NAMALWA (cell line): ENCODE measurements around the gene MAPT.
"Not testable (repeated sequence)": the region's sequence is repeated elsewhere in the genome, so short reads cannot be mapped to it uniquely, and the experiment has no call there.

Experiments
- DNase-seq: peaks from one replicate; pipeline ENCODE4 v3.0.0-alpha.2; 2015; ENCODE audit warnings: low spot score

Gene MAPT

DNA sequence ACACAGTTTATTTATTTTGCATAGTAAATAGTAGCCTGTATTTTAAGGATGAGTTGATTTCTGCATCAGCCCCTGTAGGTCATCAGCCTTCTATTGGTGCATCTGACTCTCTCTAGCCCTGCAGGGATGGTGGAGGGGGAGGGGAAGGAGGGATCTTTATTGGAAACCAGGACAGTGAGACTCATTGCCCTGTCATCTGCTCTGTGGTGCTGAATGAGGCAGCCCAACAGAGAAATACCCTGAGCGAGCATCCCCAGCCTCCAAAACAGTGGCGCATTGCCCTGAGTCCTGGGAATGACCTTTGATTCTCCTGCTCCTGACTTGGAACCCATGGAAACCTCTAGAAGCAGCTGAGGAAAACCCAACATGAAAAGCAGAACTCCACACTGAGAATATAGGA lies 59.2 kb downstream of the MAPT start:
- DNase-seq, result no peak

DNA sequence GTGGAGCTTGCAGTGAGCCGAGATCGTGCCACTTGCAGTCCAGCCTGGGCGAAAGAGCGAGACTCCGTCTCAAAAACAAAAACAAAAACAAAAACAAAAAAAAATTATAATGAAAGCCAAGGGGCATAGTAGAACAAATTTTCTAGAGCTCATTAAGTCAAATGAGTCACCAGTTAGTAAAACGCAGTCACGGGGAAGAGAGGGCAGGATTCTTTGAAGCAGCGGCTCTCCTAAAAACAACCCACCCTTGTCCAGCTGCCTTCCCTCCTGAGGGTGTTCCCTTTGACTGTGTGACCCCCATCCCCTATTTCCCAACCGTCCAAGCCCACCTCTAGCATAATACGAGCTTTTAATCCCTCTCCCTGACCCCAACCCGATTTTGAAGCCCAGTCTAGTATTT lies 60.6 kb downstream of the MAPT start:
- no peak for DNase-seq

DNA sequence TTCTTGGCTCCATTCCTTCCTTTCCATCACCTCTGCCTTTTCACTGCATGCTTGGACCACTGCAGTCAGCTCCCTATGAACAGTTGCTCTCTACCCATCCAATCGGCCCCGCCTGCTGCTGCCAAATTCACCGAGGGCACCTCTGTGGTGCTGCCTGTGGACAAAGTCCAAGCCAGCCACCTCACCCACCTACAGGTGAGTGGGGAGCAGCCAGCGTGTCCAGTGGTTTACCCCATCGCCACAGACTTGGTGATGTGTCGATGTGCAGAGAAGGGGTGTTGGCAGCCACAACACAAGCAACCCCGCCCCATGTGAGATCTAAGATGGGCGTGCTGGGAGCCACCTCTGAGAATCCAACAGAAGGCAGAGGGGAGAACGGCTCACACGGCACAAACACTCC lies 61.0 kb downstream of the MAPT start:
- DNase-seq, result no peak

DNA sequence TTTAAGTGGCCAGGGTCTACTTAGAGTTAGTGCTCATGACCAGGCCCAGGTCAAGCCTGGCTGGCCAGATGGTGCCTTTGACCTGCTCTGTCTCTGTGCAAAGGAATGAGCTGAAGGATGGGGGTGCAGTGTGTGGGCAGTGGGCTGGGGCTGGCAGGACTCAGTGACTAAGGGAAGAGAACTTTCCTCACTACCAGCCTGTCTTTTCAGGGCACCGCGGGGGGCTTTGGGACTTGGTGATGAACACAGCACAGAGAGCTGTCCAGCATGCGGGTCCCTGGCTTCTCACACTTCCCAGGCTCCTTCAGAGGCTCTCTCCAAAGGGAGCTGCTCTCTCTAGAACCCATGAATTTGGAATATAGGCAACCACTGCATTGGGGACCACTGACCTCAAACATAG lies 61.7 kb downstream of the MAPT start:
- no peak for DNase-seq

DNA sequence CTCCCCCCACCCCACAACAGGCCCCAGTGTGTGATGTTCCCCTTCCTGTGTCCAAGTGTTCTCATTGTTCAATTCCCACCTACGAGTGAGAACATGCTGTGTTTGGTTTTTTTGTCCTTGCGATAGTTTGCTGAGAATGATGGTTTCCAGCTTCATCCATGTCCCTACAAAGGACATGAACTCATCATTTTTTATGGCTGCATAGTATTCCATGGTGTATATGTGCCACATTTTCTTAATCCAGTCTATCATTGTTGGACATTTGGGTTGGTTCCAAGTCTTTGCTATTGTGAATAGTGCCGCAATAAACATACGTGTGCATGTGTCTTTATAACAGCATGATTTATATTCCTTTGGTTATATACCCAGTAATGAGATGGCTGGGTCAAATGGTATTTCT lies 62.4 kb downstream of the MAPT start:
- not testable (repeated sequence) for DNase-seq

DNA sequence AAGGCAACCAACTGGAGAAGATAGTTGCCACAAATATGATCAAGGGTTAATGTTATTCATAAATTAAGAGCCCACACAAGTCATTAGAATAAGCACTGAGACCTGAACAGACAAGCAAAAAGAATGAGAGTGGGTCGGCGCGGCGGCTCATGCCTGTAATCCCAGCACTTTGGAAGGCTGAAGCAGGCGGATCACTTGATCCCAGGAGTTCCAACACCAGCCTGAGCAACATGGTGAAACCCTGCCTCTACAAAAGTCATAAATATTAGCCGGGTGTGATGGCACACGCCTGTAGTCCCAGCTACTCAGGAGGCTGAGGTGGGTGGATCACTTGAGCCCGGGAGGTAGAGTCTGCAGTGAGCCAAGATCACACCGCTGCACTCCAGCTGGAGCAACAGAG lies 64.0 kb downstream of the MAPT start:
- no peak for DNase-seq

DNA sequence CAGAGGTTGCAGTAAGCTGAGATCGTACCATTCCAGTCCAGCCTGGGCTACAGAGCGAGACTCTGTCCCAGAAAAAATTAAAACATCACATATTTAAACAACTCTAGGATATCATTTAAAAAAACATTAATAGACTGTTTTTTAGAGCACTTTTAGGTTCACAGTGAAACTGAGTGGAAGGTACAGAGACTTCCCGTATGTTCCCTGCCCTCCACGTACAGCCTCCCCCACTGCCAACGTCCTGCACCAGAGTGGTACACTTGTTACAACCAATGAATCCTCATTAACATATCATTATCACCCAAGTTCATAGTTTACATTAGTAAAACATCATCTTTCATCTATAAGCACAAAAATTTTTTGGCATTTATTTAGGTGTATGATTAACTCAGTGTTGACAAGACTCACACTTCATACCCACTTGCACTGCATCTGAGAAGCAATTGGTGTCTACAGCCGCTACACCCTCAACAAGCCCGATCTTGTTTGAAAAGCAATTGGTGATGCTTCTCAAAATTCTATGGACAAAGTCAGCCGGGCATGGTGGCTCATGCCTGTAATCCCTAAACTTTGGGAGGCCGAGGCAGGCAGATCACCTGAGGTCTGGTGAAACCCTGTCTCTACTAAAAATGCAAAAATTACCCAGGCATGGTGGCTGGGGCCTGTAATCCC lies 64.8 kb downstream of the MAPT start:
- DNase-seq, result no peak

DNA sequence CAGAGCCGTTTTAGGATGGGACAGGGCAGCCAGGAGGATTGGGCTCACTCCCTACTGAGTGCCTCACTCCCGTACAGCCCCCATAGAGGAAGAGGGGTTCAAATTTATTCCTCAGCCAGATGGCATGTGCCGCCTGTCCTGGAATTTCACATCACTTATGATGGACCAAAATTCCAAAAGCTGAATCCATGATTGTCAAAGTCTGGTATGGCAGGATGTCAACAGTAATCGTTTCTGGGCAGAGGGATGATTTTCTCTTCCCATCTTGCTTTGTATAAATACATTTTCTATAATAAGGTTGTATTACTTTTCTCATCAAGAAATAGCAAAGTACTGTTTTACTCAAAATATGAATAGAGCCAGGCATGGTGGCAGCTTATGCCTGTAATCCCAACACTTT lies 66.0 kb downstream of the MAPT start:
- no peak for DNase-seq

DNA sequence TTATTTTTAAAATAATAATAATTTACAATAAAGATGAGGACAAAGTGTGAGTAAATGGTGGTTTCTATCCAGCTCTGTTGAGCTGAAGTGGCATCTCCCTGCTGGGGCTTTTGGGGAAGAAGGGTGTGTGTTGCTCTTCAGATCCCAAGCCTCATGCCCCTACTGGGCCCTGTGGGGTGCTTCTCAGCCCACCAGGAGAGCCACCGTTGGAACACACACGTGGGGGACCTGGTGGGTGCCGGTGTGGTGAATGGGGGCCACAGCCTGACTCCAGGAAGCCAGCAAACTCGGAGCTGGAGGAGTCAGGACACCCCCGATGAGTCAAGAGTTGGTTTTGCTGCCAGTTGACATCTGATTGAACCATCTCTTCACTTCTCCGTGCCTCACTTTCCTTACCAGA lies 66.9 kb downstream of the MAPT start:
- DNase-seq, result no peak

DNA sequence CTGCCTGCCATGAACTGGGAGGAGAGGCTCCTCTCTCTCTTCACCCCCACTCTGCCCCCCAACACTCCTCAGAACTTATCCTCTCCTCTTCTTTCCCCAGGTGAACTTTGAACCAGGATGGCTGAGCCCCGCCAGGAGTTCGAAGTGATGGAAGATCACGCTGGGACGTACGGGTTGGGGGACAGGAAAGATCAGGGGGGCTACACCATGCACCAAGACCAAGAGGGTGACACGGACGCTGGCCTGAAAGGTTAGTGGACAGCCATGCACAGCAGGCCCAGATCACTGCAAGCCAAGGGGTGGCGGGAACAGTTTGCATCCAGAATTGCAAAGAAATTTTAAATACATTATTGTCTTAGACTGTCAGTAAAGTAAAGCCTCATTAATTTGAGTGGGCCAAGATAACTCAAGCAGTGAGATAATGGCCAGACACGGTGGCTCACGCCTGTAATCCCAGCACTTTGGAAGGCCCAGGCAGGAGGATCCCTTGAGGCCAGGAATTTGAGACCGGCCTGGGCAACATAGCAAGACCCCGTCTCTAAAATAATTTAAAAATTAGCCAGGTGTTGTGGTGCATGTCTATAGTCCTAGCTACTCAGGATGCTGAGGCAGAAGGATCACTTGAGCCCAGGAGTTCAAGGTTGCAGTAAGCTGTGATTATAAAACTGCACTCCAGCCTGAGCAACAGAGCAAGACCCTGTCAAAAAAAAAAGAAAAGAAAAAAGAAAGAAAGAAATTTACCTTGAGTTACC lies 68.0 kb downstream of the MAPT start:
- DNase-seq, result no peak

DNA sequence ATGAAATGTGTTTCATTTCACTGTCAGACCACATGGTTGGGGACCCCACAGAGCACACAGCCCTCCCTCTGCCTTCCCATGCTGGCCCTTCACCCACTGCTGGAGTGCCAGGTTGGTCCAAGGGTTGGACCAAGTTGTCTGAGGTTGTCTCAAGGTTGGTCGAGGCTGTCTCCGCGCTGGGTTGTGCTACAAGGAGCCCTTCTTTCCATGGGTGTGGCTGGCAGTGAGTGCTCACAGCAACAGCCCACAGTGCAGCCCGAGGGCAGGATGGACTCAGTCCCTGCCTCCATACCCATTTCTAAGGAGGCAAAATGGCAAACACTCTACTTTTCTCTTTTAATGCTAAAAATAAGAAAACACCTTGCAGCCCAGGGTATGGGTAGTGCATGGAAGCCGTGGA lies 68.9 kb downstream of the MAPT start:
- DNase-seq, result no peak

DNA sequence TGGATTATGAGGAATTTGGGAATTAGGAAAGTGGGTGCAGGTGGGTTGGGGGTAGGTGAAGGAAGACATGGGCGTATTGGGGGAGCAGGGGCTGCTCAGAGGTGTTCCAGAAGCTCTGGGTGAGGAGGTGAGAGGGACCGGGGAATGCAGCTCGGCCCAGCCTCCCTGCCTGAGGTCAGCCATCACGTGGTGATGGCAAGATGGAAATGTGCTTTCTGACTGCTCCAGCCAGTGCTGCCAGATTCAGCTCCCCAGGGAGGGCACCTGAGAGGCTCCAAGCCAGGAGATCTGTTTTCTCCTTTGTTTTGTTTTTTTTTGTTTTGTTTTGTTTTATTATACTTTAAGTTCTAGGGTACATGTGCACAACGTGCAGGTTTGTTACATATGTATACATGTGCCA lies 69.5 kb downstream of the MAPT start:
- no peak for DNase-seq

DNA sequence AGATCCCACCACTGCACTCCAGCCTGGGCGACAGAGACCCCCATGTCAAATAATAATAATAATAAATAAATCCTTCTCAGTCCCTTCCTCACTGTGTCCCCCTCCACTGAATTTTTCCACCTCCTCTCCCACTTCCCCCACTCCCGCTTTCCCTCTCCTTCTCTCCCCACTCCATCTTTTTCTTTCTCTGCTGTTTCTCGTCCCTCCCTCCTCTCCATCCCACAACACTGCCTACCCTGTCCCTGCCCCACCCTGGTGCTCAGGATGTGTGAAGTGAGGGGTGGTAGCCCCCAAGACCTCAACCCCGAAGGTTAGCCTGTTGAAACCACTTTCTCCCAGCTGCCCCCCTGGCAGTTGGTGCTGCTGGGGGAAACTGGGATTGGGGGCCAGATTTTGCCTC lies 70.3 kb downstream of the MAPT start:
- no peak for DNase-seq

DNA sequence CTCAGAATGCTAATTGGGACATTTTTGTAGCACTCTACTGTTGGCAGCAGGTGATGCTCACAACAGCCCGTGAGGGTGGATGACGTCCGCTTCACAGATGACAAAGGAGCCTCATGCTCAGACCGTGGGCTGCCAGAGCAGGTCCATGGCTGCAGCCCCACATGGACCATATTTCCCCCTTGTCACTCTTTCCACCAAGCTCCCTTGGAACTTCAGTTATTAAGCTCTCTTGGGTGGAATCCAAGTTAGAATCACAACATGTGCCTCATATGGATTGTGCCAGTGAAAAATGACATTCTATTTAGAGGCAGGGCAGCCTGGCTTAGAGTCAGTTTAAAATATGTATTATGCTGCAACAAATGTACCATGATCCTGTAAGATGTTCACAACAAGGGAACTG lies 71.5 kb downstream of the MAPT start:
- no peak for DNase-seq

DNA sequence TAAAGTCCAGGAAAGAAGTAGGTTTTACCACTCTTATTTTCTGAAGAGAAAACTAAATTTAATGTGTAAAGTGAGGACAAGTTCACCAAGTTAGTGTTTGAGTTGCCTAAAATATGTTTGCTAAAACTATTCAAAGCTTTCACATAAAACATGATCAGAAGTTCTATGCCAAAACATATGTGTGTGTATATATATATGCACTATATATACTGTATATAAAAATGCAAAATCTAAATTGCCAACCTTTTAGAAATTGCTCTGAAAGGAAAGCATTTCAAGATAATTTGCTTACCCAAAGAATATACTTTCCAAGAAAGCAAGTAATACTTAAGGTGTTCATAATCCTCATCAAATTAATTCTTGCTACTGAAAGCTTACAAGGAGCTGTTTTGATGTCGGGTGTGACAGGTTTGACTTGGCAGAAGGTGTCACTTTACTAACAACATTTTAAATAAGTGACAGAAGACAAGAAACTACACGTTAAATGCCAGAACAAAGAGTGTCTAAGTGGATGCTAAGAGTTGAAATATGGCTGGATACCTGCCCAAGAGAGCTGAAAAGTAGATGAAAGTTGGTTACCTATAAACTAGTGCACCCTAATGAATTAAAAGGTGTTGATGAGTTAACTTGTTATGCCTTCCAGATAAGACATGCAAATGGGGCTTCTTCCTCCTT lies 72.4 kb downstream of the MAPT start:
- DNase-seq, result no peak

DNA sequence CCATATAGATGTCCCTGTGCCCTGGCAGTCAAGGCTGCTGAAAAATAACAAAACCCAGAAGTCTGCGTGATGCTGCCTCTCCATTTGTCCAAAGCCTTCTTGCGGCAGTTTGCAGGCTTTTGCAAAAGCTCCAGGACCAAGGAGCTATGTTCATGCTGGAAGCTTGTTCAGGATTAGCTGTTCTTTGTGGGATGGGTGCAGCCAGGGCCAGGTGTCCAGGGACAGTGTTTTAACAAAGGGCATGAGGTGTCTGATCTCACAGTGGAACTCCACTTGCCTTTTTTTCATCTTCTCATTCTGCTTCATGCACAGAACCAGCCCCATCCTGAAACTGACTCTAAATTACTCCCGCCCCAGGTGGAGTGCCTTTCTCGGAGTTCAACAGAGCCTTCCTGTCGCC lies 73.0 kb downstream of the MAPT start:
- DNase-seq, result no peak

DNA sequence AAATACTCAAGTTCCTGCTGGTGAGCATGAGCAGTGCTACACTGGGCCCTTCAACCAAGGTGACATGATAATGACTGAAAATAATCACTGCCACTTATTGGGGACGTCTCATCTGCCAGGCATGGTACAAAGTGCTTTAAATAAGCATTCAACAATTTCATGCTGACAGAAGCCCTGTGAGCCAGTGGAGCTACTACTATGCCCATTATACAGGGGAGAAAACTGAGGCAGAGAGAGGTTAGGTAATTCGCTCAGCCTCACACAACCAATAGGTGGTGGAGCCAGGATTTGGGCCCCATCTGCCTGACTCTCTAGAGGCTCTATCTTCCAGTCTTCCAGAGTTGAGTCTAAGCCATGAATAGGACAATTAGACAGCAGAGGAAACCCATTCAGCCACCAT lies 74.4 kb downstream of the MAPT start:
- DNase-seq, result no peak

DNA sequence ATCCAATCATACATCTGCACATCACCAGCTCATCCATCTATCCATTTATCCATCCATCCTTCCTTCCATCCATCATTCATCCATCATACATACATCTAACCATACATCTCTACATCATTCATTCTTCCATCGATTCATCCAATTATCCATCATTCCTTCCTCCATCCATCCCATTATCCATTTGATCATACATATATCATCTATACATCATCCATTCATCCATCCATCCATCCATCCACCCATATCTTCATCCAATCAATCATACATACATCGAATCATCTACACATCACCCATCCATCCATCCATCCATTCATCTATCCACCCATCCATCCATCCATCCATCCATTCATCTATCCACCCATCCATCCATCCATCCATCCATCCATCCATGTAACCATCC lies 75.4 kb downstream of the MAPT start:
- DNase-seq, result no peak

DNA sequence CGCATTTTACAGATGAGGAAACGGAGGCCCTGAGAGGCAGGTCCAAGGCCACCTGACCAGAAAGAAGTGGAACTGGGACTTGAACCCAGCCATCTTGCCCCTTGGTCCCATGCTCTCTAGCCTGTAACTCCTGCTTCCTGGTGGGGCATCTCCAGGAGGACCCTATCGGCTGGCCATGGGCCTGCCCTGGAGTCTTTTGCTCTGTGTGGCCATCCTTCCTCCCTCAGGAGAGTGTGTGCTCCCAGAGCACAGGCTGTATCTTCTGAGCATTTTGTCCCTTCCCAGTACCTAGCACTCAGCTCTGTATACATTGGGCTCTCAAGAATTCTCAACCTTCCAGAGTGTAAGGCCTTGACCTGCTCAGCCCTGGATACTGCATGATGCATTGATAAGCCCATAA lies 76.3 kb downstream of the MAPT start:
- DNase-seq, result no peak

DNA sequence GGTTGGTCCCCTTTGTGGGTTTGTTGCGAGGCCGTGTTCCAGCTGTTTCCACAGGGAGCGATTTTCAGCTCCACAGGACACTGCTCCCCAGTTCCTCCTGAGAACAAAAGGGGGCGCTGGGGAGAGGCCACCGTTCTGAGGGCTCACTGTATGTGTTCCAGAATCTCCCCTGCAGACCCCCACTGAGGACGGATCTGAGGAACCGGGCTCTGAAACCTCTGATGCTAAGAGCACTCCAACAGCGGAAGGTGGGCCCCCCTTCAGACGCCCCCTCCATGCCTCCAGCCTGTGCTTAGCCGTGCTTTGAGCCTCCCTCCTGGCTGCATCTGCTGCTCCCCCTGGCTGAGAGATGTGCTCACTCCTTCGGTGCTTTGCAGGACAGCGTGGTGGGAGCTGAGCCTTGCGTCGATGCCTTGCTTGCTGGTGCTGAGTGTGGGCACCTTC lies 77.4 kb downstream of the MAPT start:
- DNase-seq, result no peak

DNA sequence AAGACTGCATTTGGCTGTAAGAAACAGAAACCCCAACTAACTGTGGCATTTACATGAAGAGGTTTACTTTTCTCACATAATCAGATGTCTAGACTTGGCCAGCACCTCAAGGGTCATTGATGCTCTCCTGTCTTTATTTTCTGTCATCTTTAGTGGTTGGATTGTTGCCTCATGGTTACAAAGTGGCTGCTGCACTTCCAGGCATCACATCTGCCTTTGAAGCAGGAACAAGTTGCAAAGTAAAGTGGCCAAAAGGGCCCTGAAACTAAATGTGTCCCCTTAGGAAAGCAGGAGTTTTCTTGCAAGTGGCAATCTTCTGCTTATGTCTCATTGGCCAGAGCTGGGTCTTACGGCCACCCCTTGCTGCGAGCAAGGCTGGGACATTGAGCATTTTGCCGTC lies 78.2 kb downstream of the MAPT start:
- DNase-seq, result no peak

DNA sequence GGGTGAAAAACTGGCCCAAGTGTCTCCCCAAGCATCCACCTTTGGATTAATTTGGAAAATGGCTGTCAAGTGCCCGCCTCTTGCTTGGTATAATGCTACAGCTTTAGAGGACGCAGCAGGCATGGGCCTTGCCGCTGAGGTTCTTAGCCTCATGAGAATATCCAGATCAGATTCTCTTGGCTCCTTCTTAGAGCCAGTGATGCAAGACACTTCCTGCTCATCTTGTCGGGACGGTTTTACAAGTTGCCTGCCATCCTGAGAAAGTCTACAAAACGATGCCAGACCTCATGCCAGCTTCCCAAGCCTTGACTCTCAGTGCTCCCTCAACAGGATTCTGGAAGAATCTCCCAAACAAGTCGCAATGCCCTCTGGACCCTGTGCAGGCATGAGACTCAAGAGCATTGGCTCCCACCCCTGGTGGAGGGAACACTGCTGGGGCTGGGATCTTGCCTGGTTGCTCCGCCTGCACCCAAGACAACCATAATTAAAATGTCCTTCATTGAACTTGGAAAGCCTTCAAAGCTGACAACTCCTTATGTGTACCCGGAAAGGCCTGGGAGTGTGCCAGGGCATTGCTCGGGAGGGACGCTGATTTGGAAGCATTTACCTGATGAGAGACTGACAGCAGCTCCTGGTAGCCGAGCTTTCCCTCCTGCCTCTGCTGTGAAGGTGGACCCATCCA lies 78.9 kb downstream of the MAPT start:
- DNase-seq, result no peak
